LNCaP clone FGC (cell line): Measurements from ENCODE around the gene HIVEP3.

Source experiments
- DNase-seq: peaks from one replicate; pipeline ENCODE4 v3.0.0-alpha.2; 2011; ENCODE audit warnings: low read depth
- H3K4me3 ChIP-seq: 2 replicates; pipeline ENCODE4 v1.5.1; 2011; ENCODE audit warnings: mild to moderate bottlenecking, low read depth, low read length, control low read depth
- TF ChIP-seq, protein P1 (sequence below): IDR thresholded peaks from 2 replicates; pipeline ENCODE4 v1.5.1; 2012; ENCODE audit warnings: mild to moderate bottlenecking; ENCODE audit not compliant: control insufficient read depth, insufficient read depth; ENCODE audit errors: extremely low read depth

HIVEP3 gene

DNA sequence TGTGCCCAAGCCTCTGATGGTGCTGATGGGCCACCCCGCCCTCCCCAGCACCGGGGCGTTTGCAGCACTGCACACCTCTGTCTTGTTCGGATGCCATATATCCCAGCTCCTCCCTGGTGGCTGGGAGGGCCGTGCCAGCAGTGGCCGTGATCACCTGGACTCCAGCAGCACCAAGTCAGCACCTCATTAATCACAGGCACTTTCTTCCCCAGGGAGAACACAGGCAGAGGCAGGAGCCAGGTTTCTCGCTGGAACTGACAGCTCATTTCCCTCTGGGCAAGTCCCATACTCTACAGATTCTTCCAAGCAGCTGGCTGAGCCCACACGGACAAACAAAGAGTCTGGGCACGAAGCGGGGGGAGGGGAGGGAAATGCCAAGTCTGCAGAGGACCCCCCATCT, 292.6 kb downstream of the HIVEP3 start:
- TF ChIP-seq, protein P1, sequence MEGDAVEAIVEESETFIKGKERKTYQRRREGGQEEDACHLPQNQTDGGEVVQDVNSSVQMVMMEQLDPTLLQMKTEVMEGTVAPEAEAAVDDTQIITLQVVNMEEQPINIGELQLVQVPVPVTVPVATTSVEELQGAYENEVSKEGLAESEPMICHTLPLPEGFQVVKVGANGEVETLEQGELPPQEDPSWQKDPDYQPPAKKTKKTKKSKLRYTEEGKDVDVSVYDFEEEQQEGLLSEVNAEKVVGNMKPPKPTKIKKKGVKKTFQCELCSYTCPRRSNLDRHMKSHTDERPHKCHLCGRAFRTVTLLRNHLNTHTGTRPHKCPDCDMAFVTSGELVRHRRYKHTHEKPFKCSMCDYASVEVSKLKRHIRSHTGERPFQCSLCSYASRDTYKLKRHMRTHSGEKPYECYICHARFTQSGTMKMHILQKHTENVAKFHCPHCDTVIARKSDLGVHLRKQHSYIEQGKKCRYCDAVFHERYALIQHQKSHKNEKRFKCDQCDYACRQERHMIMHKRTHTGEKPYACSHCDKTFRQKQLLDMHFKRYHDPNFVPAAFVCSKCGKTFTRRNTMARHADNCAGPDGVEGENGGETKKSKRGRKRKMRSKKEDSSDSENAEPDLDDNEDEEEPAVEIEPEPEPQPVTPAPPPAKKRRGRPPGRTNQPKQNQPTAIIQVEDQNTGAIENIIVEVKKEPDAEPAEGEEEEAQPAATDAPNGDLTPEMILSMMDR: no peak
- no peak overlapping the region for H3K4me3 ChIP-seq
- no peak for DNase-seq

DNA sequence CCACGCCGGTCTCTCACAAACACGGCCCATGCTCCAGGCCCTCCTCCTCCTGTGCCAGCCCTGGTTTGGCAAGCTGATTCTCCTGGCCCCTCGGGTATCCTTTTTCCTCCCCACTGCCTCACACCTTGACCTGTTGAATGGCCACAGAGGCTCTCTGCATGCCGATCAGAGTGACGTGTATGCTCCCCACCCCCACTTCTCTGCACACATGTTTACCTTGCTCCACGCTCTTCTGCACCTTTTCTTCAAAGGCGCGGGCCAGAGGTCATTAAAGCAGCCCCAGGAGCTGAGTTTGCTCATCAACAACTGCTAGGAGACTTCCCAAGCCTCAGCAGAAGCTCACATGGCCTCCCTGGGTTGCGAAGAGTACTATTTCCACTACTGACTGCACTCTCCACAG, 295.0 kb downstream of the HIVEP3 start:
- no peak overlapping the region for H3K4me3 ChIP-seq
- TF ChIP-seq, protein P1: no peak

DNA sequence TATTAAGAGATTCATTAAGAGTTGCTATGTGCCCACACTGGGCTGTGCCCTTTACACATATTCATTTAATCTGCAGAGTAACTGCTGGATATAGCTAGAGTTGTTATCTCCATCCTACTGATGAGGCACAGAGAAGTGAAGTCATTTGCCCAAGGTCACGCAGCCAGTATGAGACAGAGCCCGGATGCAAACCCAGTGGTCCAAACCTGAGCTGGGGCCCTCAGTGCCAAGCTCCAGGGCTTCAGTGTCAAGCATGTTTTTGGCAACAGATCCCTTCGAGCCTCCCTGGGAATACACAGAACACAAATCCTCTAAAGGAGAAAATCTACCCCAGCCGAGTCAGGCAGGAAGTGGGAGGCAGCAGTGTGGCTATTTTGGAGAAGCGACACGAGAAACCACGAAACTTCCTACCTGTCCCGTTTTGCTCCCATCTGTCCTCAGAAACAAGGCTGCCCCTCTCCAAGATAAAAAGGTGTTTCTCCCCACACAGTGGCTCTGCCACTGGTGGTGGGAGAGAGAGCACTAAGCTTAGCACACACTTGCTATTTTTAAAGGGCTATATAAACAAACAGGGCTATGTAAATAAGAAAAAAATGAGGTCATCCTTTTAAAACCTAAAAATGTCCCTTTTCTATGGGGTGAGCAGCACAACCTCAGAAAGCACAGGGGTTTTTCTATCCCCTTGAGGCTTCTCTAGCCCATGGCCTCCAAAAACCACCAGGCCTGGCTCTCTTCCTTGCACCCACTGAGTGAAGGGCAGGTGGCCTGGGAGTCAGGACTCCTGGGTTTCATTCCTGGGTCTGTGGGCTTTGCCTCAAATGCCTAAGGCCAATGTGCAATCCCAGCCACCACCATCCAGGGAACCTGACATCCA, 295.6 kb downstream of the HIVEP3 start:
- no peak for DNase-seq
- TF ChIP-seq, protein P1: no peak
- H3K4me3 ChIP-seq: no peak overlapping the region

More for the DNA sequence above, 295.0 kb downstream of the HIVEP3 start:
- DNase-seq: no peak

- no peak overlapping the region for H3K4me3 ChIP-seq
- DNase-seq: peak; percentile 25
These were observed 296.3 kb downstream of the HIVEP3 start for GRCh38 chr1:41622402-41622801.

GRCh38 chr1:41621791-41622190, 296.9 kb downstream of the HIVEP3 start:
- TF ChIP-seq, protein P1: no peak
- no peak overlapping the region for H3K4me3 ChIP-seq
- DNase-seq: no peak

More at GRCh38 chr1:41622402-41622801, 296.3 kb downstream of the HIVEP3 start:
- TF ChIP-seq, protein P1: no peak

GRCh38 chr1:41621256-41621655, 297.5 kb downstream of the HIVEP3 start:
- TF ChIP-seq, protein P1: no peak
- DNase-seq: no peak
- H3K4me3 ChIP-seq: no peak overlapping the region
